Measurements from ENCODE around the gene VOPP1.
"Not testable (repeated sequence)": the region's sequence is repeated elsewhere in the genome, so short reads cannot be mapped to it uniquely, and the experiment has no call there.

Gene VOPP1, protein sequence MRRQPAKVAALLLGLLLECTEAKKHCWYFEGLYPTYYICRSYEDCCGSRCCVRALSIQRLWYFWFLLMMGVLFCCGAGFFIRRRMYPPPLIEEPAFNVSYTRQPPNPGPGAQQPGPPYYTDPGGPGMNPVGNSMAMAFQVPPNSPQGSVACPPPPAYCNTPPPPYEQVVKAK

GRCh38 chr7:55572378-55573233 lies at the start of gene VOPP1:
Gene VOPP1 (minus strand): TSS chr7:55572502. CDS start chr7:55572324, 178 bp downstream.
- Mint-ChIP-seq H3K9me3 (no peaks in the 10 kb centered on the region), H3K4me1 (peaks cover 41 to 52% of the 10 kb centered on the region in 2 donors), H3K27ac (peak within 1 kb of the TSS; percentile 97), H3K4me3 (peak within 1 kb of the TSS; percentile 94 to 95), H3K36me3 (peaks cover 7 to 18% of the 10 kb centered on the region in 2 donors), H3K27me3 (no peaks in the 10 kb centered on the region)
- peak; percentile 50 to 64 for ATAC-seq (replicated peaks)
- no peak for DNase-seq

GRCh38 chr7:55618913-55619312 lies 46.6 kb upstream of the VOPP1 start:
- Mint-ChIP-seq H3K4me3 (no peak overlapping the region), H3K27ac (no peak overlapping the region), H3K4me1 (peaks cover 0 to 7% of the 10 kb centered on the region in 2 donors), H3K9me3 (peaks cover 11 to 13% of the 10 kb centered on the region in 2 donors), H3K36me3 (peaks cover 5% of the 10 kb centered on the region in 2 donors), H3K27me3 (peaks cover 10 to 22% of the 10 kb centered on the region in 2 donors)
- DNase-seq = no peak
- ATAC-seq (replicated peaks) = no peak

- peaks cover 8 to 11% of the 10 kb centered on the region in 2 donors for H3K9me3 Mint-ChIP-seq
- not testable (repeated sequence) for H3K36me3 Mint-ChIP-seq; DNase-seq; H3K4me3 Mint-ChIP-seq; ATAC-seq (replicated peaks); H3K4me1 Mint-ChIP-seq; H3K27ac Mint-ChIP-seq
- H3K27me3 Mint-ChIP-seq = peaks cover 6 to 20% of the 10 kb centered on the region in 2 donors
These were observed 42.2 kb upstream of the VOPP1 start for GRCh38 chr7:55614365-55615064.

- not testable (repeated sequence) for H3K4me1 Mint-ChIP-seq; ATAC-seq (replicated peaks); H3K27ac Mint-ChIP-seq; DNase-seq; H3K4me3 Mint-ChIP-seq; H3K9me3 Mint-ChIP-seq; H3K27me3 Mint-ChIP-seq; H3K36me3 Mint-ChIP-seq
These were observed 37.4 kb upstream of the VOPP1 start for GRCh38 chr7:55609726-55610125.

- H3K9me3 Mint-ChIP-seq; DNase-seq; H3K27ac Mint-ChIP-seq; ATAC-seq (replicated peaks); H3K36me3 Mint-ChIP-seq; H3K4me3 Mint-ChIP-seq; H3K4me1 Mint-ChIP-seq; H3K27me3 Mint-ChIP-seq: not testable (repeated sequence)
These were observed 33.4 kb upstream of the VOPP1 start for GRCh38 chr7:55605661-55606060.

- H3K27ac Mint-ChIP-seq, DNase-seq, H3K36me3 Mint-ChIP-seq, H3K4me3 Mint-ChIP-seq, H3K9me3 Mint-ChIP-seq: not testable (repeated sequence)
- Mint-ChIP-seq H3K4me1 (peaks cover 13 to 30% of the 10 kb centered on the region in 2 donors), H3K27me3 (peaks cover 5 to 10% of the 10 kb centered on the region in 2 donors)
- ATAC-seq (replicated peaks) = peak; percentile 67 to 72
These were observed 25.7 kb upstream of the VOPP1 start for GRCh38 chr7:55597944-55598499.

- peaks cover 17 to 37% of the 10 kb centered on the region in 2 donors for H3K4me1 Mint-ChIP-seq
- not testable (repeated sequence) for H3K9me3 Mint-ChIP-seq, H3K27ac Mint-ChIP-seq
These were observed 25.0 kb upstream of the VOPP1 start for GRCh38 chr7:55597214-55597739.

GRCh38 chr7:55595511-55595910 lies 23.2 kb upstream of the VOPP1 start:
- DNase-seq (no peak), ATAC-seq (replicated peaks) (no peak)
- peaks cover 31 to 47% of the 10 kb centered on the region in 2 donors for H3K4me1 Mint-ChIP-seq
- H3K4me3 Mint-ChIP-seq = no peak overlapping the region
- H3K9me3 Mint-ChIP-seq = no peaks in the 10 kb centered on the region
- peaks cover 0 to 3% of the 10 kb centered on the region in 2 donors for H3K36me3 Mint-ChIP-seq
- H3K27me3 Mint-ChIP-seq = peaks cover 5 to 10% of the 10 kb centered on the region in 2 donors
- no peak overlapping the region for H3K27ac Mint-ChIP-seq

More at GRCh38 chr7:55597214-55597739, 25.0 kb upstream of the VOPP1 start:
- not testable (repeated sequence) for H3K4me3 Mint-ChIP-seq, H3K36me3 Mint-ChIP-seq, DNase-seq
- ATAC-seq (replicated peaks) = peak in 1 of 2 donors; percentile 23
- H3K27me3 Mint-ChIP-seq = peaks cover 5 to 10% of the 10 kb centered on the region in 2 donors

- ATAC-seq (replicated peaks) (no peak), DNase-seq (no peak)
- no peak overlapping the region for H3K27ac Mint-ChIP-seq
- H3K9me3 Mint-ChIP-seq = no peaks in the 10 kb centered on the region
- H3K4me1 Mint-ChIP-seq = peaks cover 31 to 54% of the 10 kb centered on the region in 2 donors
- no peak overlapping the region for H3K4me3 Mint-ChIP-seq
- H3K36me3 Mint-ChIP-seq = peaks cover 0 to 3% of the 10 kb centered on the region in 2 donors
- H3K27me3 Mint-ChIP-seq = peaks cover 2 to 8% of the 10 kb centered on the region in 2 donors
These were observed 22.6 kb upstream of the VOPP1 start for GRCh38 chr7:55594870-55595269.

- Mint-ChIP-seq H3K9me3 (no peaks in the 10 kb centered on the region), H3K27ac (no peak overlapping the region), H3K4me3 (no peak overlapping the region)
These were observed 22.1 kb upstream of the VOPP1 start for GRCh38 chr7:55594414-55594813.

DNA sequence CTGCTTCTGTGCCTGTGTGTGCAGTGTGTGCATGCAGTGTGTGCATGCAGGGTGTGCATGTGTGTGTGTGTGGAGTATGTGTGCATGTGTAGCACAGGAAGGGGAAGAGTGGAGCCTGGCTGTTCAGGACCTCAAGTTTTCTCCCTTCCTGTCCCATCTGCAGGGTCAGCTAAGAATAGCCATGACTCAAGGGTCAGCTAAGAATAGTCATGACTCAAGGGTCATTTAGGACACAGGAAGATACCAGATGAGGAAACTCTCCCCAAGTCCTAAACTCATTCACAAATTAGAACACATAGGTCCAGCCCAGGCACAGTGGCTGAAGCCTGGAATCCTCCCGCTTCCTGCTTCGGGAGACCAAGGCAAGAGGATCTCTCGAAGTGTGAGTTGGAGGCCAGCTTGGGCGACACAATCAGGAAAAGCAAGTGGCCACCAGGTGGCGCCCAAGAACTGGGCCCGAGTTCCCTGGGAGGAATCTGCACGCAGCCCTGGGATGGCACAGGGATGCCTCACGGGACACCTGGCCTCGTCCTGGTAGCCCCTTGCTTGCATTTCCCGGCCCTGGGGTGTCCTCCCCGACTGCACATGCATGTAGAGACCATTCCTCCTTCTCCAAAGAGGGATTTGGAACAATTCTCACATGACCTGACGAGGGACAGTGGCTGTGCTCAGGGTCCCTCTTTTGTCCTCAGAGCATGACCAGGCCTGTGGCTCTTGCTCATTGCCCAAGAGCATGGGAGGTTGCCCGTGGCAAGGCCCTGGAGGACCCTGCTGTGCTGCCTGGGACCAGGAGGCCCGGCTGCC lies 21.4 kb upstream of the VOPP1 start:
- H3K27ac Mint-ChIP-seq = no peak overlapping the region
- peaks cover 37 to 65% of the 10 kb centered on the region in 2 donors for H3K4me1 Mint-ChIP-seq
- peaks cover 9 to 10% of the 10 kb centered on the region in 2 donors for H3K27me3 Mint-ChIP-seq
- no peak overlapping the region for H3K4me3 Mint-ChIP-seq
- no peak for DNase-seq
- H3K9me3 Mint-ChIP-seq = no peaks in the 10 kb centered on the region
- peak; percentile 45 to 47 for ATAC-seq (replicated peaks)
- peaks cover 0 to 3% of the 10 kb centered on the region in 2 donors for H3K36me3 Mint-ChIP-seq

More at GRCh38 chr7:55594414-55594813, 22.1 kb upstream of the VOPP1 start:
- DNase-seq (no peak), ATAC-seq (replicated peaks) (no peak)
- Mint-ChIP-seq H3K27me3 (peaks cover 4 to 8% of the 10 kb centered on the region in 2 donors), H3K4me1 (peaks cover 34 to 58% of the 10 kb centered on the region in 2 donors), H3K36me3 (peaks cover 0 to 3% of the 10 kb centered on the region in 2 donors)

- ATAC-seq (replicated peaks) (no peak), DNase-seq (no peak)
- Mint-ChIP-seq H3K27ac (no peak overlapping the region), H3K9me3 (no peaks in the 10 kb centered on the region), H3K4me1 (peaks cover 38 to 70% of the 10 kb centered on the region in 2 donors), H3K36me3 (peaks cover 0 to 3% of the 10 kb centered on the region in 2 donors), H3K27me3 (peaks cover 11 to 14% of the 10 kb centered on the region in 2 donors), H3K4me3 (no peak overlapping the region)
These were observed 20.8 kb upstream of the VOPP1 start for GRCh38 chr7:55593172-55593514.

GRCh38 chr7:55592492-55592891 lies 20.2 kb upstream of the VOPP1 start:
- H3K4me3 Mint-ChIP-seq = no peak overlapping the region
- no peak for DNase-seq
- ATAC-seq (replicated peaks) = no peak
- H3K27me3 Mint-ChIP-seq = peaks cover 13 to 21% of the 10 kb centered on the region in 2 donors
- H3K4me1 Mint-ChIP-seq = peaks cover 33 to 64% of the 10 kb centered on the region in 2 donors
- H3K36me3 Mint-ChIP-seq = no peaks in the 10 kb centered on the region
- H3K27ac Mint-ChIP-seq = peak overlapping the region; percentile 59
- no peaks in the 10 kb centered on the region for H3K9me3 Mint-ChIP-seq
